H1 (cell line): ENCODE results near the gene GLCE. TPM values are rescaled to one million over a fixed set of nuclear protein-coding genes. Genes with fewer than 3 reads are reported as not detected.

ENCODE experiments used
- CTCF ChIA-PET: fragments of 300-600 bp; sonication (Branson Sonifier 250); formaldehyde crosslinking; loops from one replicate; lab custom pipeline; 2021; ENCODE audit not compliant: partially characterized antibody; lab: Charles Lee
- POLR2A ChIA-PET: fragments of 300-600 bp; sonication (Branson Sonifier 250); formaldehyde crosslinking; loops from one replicate; lab custom pipeline; 2021; ENCODE audit warnings: inconsistent platforms; ENCODE audit not compliant: partially characterized antibody; lab: Charles Lee
- DNase-seq, 2 experiments: peaks; one replicate each; pipeline versions ENCODE4 v3.0.0 to v3.0.0-alpha.2; 2010 to 2022; ENCODE audit warnings: low spot score in 2 of 2, low read depth in 1 of 2, mixed read lengths in 1 of 2
- FAIRE-seq: peaks from 2 replicates; lab custom pipeline; 2011; peaks lifted over from hg19 to GRCh38; lab: Jason Lieb, UNC
- H2AFZ ChIP-seq: 2 replicates; pipeline ENCODE4 v1.8.1; 2012; ENCODE audit warnings: low read length, inconsistent platforms
- H2AK5ac ChIP-seq: 2 replicates; pipeline ENCODE4 v1.6.1; 2013; ENCODE audit warnings: low read depth, low read length
- H2BK120ac ChIP-seq: replicated peaks from 2 replicates; pipeline ENCODE3; 2013; ENCODE audit warnings: low read depth, low read length, inconsistent platforms
- H2BK12ac ChIP-seq: 2 replicates; pipeline ENCODE4 v1.6.1; 2013; ENCODE audit warnings: low read depth, low read length
- H2BK15ac ChIP-seq: 2 replicates; pipeline ENCODE4 v1.6.1; 2013; ENCODE audit warnings: low read length
- H2BK20ac ChIP-seq: 2 replicates; pipeline ENCODE4 v1.6.1; 2013; ENCODE audit warnings: low read length
- H2BK5ac ChIP-seq: 2 replicates; pipeline ENCODE4 v1.6.1; 2013; ENCODE audit warnings: low read depth, low read length
- H3K14ac ChIP-seq: 2 replicates; pipeline ENCODE4 v1.6.1; 2013; ENCODE audit warnings: inconsistent platforms; ENCODE audit not compliant: insufficient read length
- H3K18ac ChIP-seq: 2 replicates; pipeline ENCODE4 v1.6.1; 2013; ENCODE audit warnings: low read length; ENCODE audit errors: extremely low read depth
- H3K23ac ChIP-seq: 2 replicates; pipeline ENCODE4 v1.6.1; 2013; ENCODE audit warnings: inconsistent platforms; ENCODE audit not compliant: insufficient read length
- H3K23me2 ChIP-seq: 2 replicates; pipeline ENCODE4 v1.6.1; 2013; ENCODE audit warnings: low read depth, low read length
- H3K27ac ChIP-seq: 2 replicates; pipeline ENCODE4 v1.6.1; 2011; ENCODE audit warnings: low read depth, low read length, inconsistent platforms
- H3K27me3 ChIP-seq, 4 experiments: replicated peaks in 1 of 4; 1 replicate in 1 of 4; 2 replicates in 3 of 4; pipeline versions ENCODE4 v1.6.1 to v1.8.1; 2011 to 2013; ENCODE audit warnings: low read length in 3 of 4, mild to moderate bottlenecking in 3 of 4, inconsistent platforms in 2 of 4, mixed read lengths in 2 of 4, moderate library complexity in 1 of 4; ENCODE audit not compliant: control insufficient read depth in 3 of 4, insufficient read depth in 3 of 4; ENCODE audit errors: extremely low read depth in 1 of 4
- H3K36me3 ChIP-seq, 4 experiments: 2 replicates each; pipeline versions ENCODE4 v1.6.1 to v1.8.1; 2011 to 2013; ENCODE audit warnings: mild to moderate bottlenecking in 4 of 4, low read length in 3 of 4, moderate library complexity in 2 of 4, control low read depth in 1 of 4, inconsistent platforms in 1 of 4; ENCODE audit not compliant: insufficient read depth in 4 of 4, control insufficient read depth in 2 of 4
- H3K4ac ChIP-seq: replicated peaks from 2 replicates; pipeline ENCODE3; 2013; ENCODE audit warnings: low read length, low read depth, mixed read lengths, inconsistent platforms; ENCODE audit not compliant: insufficient read length
- H3K4me1 ChIP-seq, 4 experiments: replicated peaks in 1 of 4; 1 replicate in 1 of 4; 2 replicates in 3 of 4; pipeline versions ENCODE4 v1.6.1 to v1.8.1; 2011 to 2013; ENCODE audit warnings: low read length in 3 of 4, inconsistent platforms in 2 of 4, mixed read lengths in 1 of 4; ENCODE audit not compliant: insufficient read depth in 4 of 4, control insufficient read depth in 3 of 4
- H3K4me2 ChIP-seq, 2 experiments: 2 replicates each; pipeline versions ENCODE4 v1.6.1 to v1.8.1; 2011 to 2013; ENCODE audit warnings: low read depth in 2 of 2, low read length in 2 of 2, control low read depth in 1 of 2, inconsistent platforms in 1 of 2, mild to moderate bottlenecking in 1 of 2; ENCODE audit not compliant: insufficient read depth in 1 of 2
- H3K4me3 ChIP-seq, 4 experiments: fragments of 200-600, 300-600 bp in 1 of 4; sonication (generic), shearing (Covaris generic), sonication (Bioruptor Twin) in 1 of 4; 2 replicates each; pipeline versions ENCODE4 v1.5.1 to v1.8.1; 2011 to 2016; ENCODE audit warnings: low read length in 4 of 4, low read depth in 3 of 4, control low read depth in 2 of 4, inconsistent platforms in 2 of 4, mild to moderate bottlenecking in 2 of 4, mixed read lengths in 1 of 4, moderate library complexity in 1 of 4; ENCODE audit not compliant: insufficient read depth in 2 of 4; ENCODE audit errors: extremely low read depth in 1 of 4
- H3K56ac ChIP-seq: replicated peaks from 2 replicates; pipeline ENCODE3; 2013; ENCODE audit warnings: low read depth, mild to moderate bottlenecking, mixed read lengths, low read length, inconsistent platforms; ENCODE audit not compliant: insufficient read length
- H3K79me1 ChIP-seq: 2 replicates; pipeline ENCODE4 v1.6.1; 2013; ENCODE audit warnings: low read depth, low read length, control low read depth
- H3K79me2 ChIP-seq, 2 experiments: 2 replicates each; pipeline versions ENCODE4 v1.6.1 to v1.8.1; 2012 to 2013; ENCODE audit warnings: low read length in 2 of 2, mild to moderate bottlenecking in 2 of 2, inconsistent platforms in 1 of 2; ENCODE audit not compliant: insufficient read depth in 2 of 2, control insufficient read depth in 1 of 2
- H3K9ac ChIP-seq, 4 experiments: replicated peaks in 1 of 4; 1 replicate in 1 of 4; 2 replicates in 3 of 4; pipeline versions ENCODE4 v1.6.1 to v1.8.1; 2011 to 2013; ENCODE audit warnings: low read depth in 3 of 4, low read length in 3 of 4, control low read depth in 2 of 4, mild to moderate bottlenecking in 2 of 4, moderate library complexity in 2 of 4, inconsistent platforms in 1 of 4; ENCODE audit errors: extremely low read depth in 1 of 4
- H3K9me3 ChIP-seq, 2 experiments: 2 replicates each; pipeline versions ENCODE4 v1.6.1 to v1.8.1; 2012 to 2013; ENCODE audit warnings: mild to moderate bottlenecking in 2 of 2, moderate library complexity in 2 of 2, control low read depth in 1 of 2, inconsistent platforms in 1 of 2, low read depth in 1 of 2, low read length in 1 of 2, mixed read lengths in 1 of 2; ENCODE audit not compliant: insufficient read depth in 2 of 2
- H4K20me1 ChIP-seq, 2 experiments: replicated peaks in 1 of 2; 2 replicates each; pipeline versions ENCODE3 to v1.8.1; 2011 to 2013; ENCODE audit warnings: inconsistent platforms in 2 of 2, low read length in 2 of 2, mild to moderate bottlenecking in 1 of 2; ENCODE audit not compliant: insufficient read depth in 2 of 2, control insufficient read depth in 1 of 2
- H4K5ac ChIP-seq: 2 replicates; pipeline ENCODE4 v1.6.1; 2013; ENCODE audit warnings: low read length, low read depth, mixed read lengths, inconsistent platforms; ENCODE audit not compliant: insufficient read length
- H4K8ac ChIP-seq: 2 replicates; pipeline ENCODE4 v1.8.0; 2013; ENCODE audit warnings: mild to moderate bottlenecking, moderate library complexity, low read length, inconsistent platforms; ENCODE audit not compliant: insufficient read depth; ENCODE audit errors: extremely low read depth
- H4K91ac ChIP-seq: replicated peaks from 2 replicates; pipeline ENCODE3; 2013; ENCODE audit warnings: low read length, mixed read lengths, inconsistent platforms; ENCODE audit not compliant: insufficient read length
- CHD2 ChIP-seq: IDR thresholded peaks from 2 replicates; pipeline ENCODE4 v1.6.1; 2012; ENCODE audit warnings: low read length, improper control_type of control experiment
- FOSL1 ChIP-seq: IDR thresholded peaks from 2 replicates; pipeline ENCODE4 v1.6.1; 2011; ENCODE audit warnings: mild to moderate bottlenecking, low read depth, low read length, moderate library complexity; ENCODE audit not compliant: insufficient read depth
- JUN ChIP-seq: IDR thresholded peaks from 2 replicates; pipeline ENCODE4 v1.6.1; 2011; ENCODE audit warnings: low read depth, mild to moderate bottlenecking, improper control_type of control experiment, low read length
- KDM4A ChIP-seq: IDR thresholded peaks from one replicate; pipeline ENCODE4 v1.7.1; 2012; ENCODE audit warnings: low read depth, mild to moderate bottlenecking, moderate library complexity, low read length, inconsistent platforms; ENCODE audit not compliant: severe bottlenecking
- RFX5 ChIP-seq: IDR thresholded peaks from 2 replicates; pipeline ENCODE4 v1.6.1; 2011; ENCODE audit warnings: low read depth, low read length, improper control_type of control experiment, borderline replicate concordance
- SIRT6 ChIP-seq: IDR thresholded peaks from one replicate; pipeline ENCODE4 v1.7.1; 2012; ENCODE audit warnings: low read length, inconsistent platforms
- TEAD4 ChIP-seq: IDR thresholded peaks from 2 replicates; pipeline ENCODE4 v1.6.1; 2012; ENCODE audit warnings: low read depth, low read length, inconsistent platforms, mixed read lengths
- WGBS, 2 experiments: shearing (Covaris generic) in 1 of 2; methylation state at CpG; one replicate each; pipeline versions ENCODE4 v1.1.6 to v1.1.7; 2013 to 2015; ENCODE audit warnings: low lambda C conversion rate in 2 of 2, mixed read lengths in 2 of 2, inconsistent platforms in 1 of 2, low coverage in 1 of 2, missing lambda C conversion rate in 1 of 2; ENCODE audit not compliant: insufficient replicate concordance in 2 of 2, insufficient coverage in 1 of 2, insufficient read length in 1 of 2; ENCODE audit errors: extremely low coverage in 1 of 2, missing lambda C conversion rate in 1 of 2; 5-methylcytosine and 5-hydroxymethylcytosine counted together
- polyA plus RNA-seq, 7 experiments: library from polyadenylated mRNA; depleted of rRNA in 3 of 7; stranded (reverse) in 5 of 7; unstranded in 2 of 7; fragments of >200 nt in 5 of 7; fragments of 200-250 nt in 2 of 7; gene quantifications; 1 replicate in 5 of 7; 2 replicates in 1 of 7; 4 replicates in 1 of 7; pipeline versions ENCODE4 v1.2.1 to v1.2.3, GENCODE V29; 2011 to 2013; ENCODE audit warnings: missing spikeins in 2 of 7, mixed read lengths in 2 of 7
- total RNA-seq: library from RNA; stranded (reverse); fragmentation: NEBNext Ultra II Directional; extraction: Animal tissue kit (Norgen Biotek cat#: 25700); gene quantifications from 2 replicates; pipeline ENCODE4 v1.2.1, GENCODE V29; 2021

The GLCE gene
- total and polyA plus RNA-seq, 2 of the 8 experiments (the other 6 are each of a cell fraction or from before 2014, with no cell fraction given), result 17.1 to 22.7 TPM

- no peak overlapping the region for H3K18ac ChIP-seq
- 0 out of 2 replicates have a peak overlapping the region, but pooled peaks have one; percentile 83 for H4K8ac ChIP-seq
- H3K56ac ChIP-seq, result no peak overlapping the region
- no peak overlapping the region for H3K27ac ChIP-seq
- no peak overlapping the region for H3K4me2 ChIP-seq
- no peaks in the 10 kb centered on the region for H3K36me3 ChIP-seq
- 0 out of 7 replicates have a peak, but pooled peaks cover 0 to 2% (median 0%) of the 10 kb centered on the region in 4 experiments for H3K4me1 ChIP-seq
- peak overlapping the region; percentile 6; the same call in 1 of the 2 replicates for H2AFZ ChIP-seq
- no peak overlapping the region for H3K4ac ChIP-seq
- no peak overlapping the region for H3K14ac ChIP-seq
- H2BK120ac ChIP-seq, result no peak overlapping the region
- no peak for TF ChIP-seq CHD2
- TF ChIP-seq RFX5, result no peak
- no peak for TF ChIP-seq SIRT6
- no peak for TF ChIP-seq FOSL1
- no peak for TF ChIP-seq JUN
- TF ChIP-seq TEAD4, result no peak
- TF ChIP-seq KDM4A, result no peak
- H3K79me1 ChIP-seq, result no peaks in the 10 kb centered on the region
- ChIA-PET POLR2A (interaction anchor here (1.2 to 3.2 kb wide), 3 partner anchors 10 to 164 kb away, joined by 3 to 10 read pairs (median 6); partner anchors contain the start of genes PAQR5 and RPLP1), CTCF (interaction anchor here (0.8 to 5.6 kb wide), 5 partner anchors 9 to 22 kb away, joined by 3 to 26 read pairs (median 9); no protein-coding TSS in a partner anchor)
- H2BK12ac ChIP-seq, result no peak overlapping the region; the same call in 1 of the 2 replicates
- H2BK20ac ChIP-seq, result no peak overlapping the region
- H4K20me1 ChIP-seq, result no peaks in the 10 kb centered on the region
- H3K27me3 ChIP-seq, result no peaks in the 10 kb centered on the region; a peak in 1 of 7 replicates
- FAIRE-seq, result no peak
- no peak overlapping the region for H2BK15ac ChIP-seq
- no peak for DNase-seq
- H4K91ac ChIP-seq, result peak overlapping the region; percentile 10
- no peaks in the 10 kb centered on the region for H3K9me3 ChIP-seq
- H3K79me2 ChIP-seq, result no peaks in the 10 kb centered on the region
- no peak overlapping the region for H3K23ac ChIP-seq
- H2AK5ac ChIP-seq, result no peak overlapping the region
- no peak overlapping the region for H3K9ac ChIP-seq
- no peak overlapping the region for H2BK5ac ChIP-seq
- H4K5ac ChIP-seq, result peak overlapping the region; percentile 15
- no peaks in the 10 kb centered on the region; the same call in 1 of the 2 replicates for H3K23me2 ChIP-seq
- no peak overlapping the region for H3K4me3 ChIP-seq
- 90% methylated on average over 11 of the region's 11 CpGs; no CpG with 5 or more reads in 1 of the 2 experiments for WGBS, 2 experiments
These were observed 128.3 kb downstream of the GLCE start for GRCh38 chr15:69288531-69289341.
